ENCODE data around the gene ZNF777. TPM values are rescaled to one million over a fixed set of nuclear protein-coding genes. Genes with fewer than 3 reads are reported as not detected.
A peak's percentile ranks its signal among the peaks of the same experiment; 100 is the strongest.

Gene ZNF777
- total RNA-seq, 1 donor from 2014 or later, result 20.0 TPM

GRCh38 chr7:149468208-149468607 is 7.3 kb upstream of the ZNF777 start:
- H3K27ac Mint-ChIP-seq, result no peak overlapping the region
- no peak for TF ChIP-seq CTCF (IDR thresholded peaks at IDR 0.05; ENCODE audit: unreplicated experiment)

GRCh38 chr7:149467321-149467859 is 6.5 kb upstream of the ZNF777 start:
- Mint-ChIP-seq H3K4me3 (no peak overlapping the region), H3K36me3 (peaks cover 24% of the 10 kb centered on the region), H3K9me3 (peaks cover 43% of the 10 kb centered on the region), H3K27ac (no peak overlapping the region), H3K4me1 (no peaks in the 10 kb centered on the region), H3K27me3 (ENCODE audit: low read depth) (peaks cover 3% of the 10 kb centered on the region)
- no peak for DNase-seq (ENCODE audit: low spot score in 2 of 2, unreplicated experiment in 2 of 2)
- no peak for TF ChIP-seq CTCF (IDR thresholded peaks at IDR 0.05; ENCODE audit: unreplicated experiment)

More at GRCh38 chr7:149468208-149468607, 7.3 kb upstream of the ZNF777 start:
- H3K36me3 Mint-ChIP-seq, result peaks cover 32% of the 10 kb centered on the region
- no peak overlapping the region for H3K4me3 Mint-ChIP-seq
- peaks cover 3% of the 10 kb centered on the region for H3K27me3 Mint-ChIP-seq (ENCODE audit: low read depth)
- no peak for DNase-seq (ENCODE audit: low spot score in 2 of 2, unreplicated experiment in 2 of 2)
- peaks cover 43% of the 10 kb centered on the region for H3K9me3 Mint-ChIP-seq
- H3K4me1 Mint-ChIP-seq, result no peaks in the 10 kb centered on the region

- H3K9me3 Mint-ChIP-seq, result peaks cover 39% of the 10 kb centered on the region
- H3K27ac Mint-ChIP-seq, result no peak overlapping the region
- DNase-seq (ENCODE audit: low spot score in 2 of 2, unreplicated experiment in 2 of 2), result no peak
- H3K27me3 Mint-ChIP-seq (ENCODE audit: low read depth), result peaks cover 3% of the 10 kb centered on the region
- peaks cover 14% of the 10 kb centered on the region for H3K36me3 Mint-ChIP-seq
- no peak for TF ChIP-seq CTCF (IDR thresholded peaks at IDR 0.05; ENCODE audit: unreplicated experiment)
- peaks cover under 1% of the 10 kb centered on the region for H3K4me1 Mint-ChIP-seq
- no peak overlapping the region for H3K4me3 Mint-ChIP-seq
These were observed 5.5 kb upstream of the ZNF777 start for GRCh38 chr7:149466364-149466763.

GRCh38 chr7:149463500-149464161 is 2.8 kb upstream of the ZNF777 start:
- DNase-seq (ENCODE audit: low spot score in 2 of 2, unreplicated experiment in 2 of 2), result no peak
- peaks cover 10% of the 10 kb centered on the region for H3K4me1 Mint-ChIP-seq
- H3K4me3 Mint-ChIP-seq, result no peak overlapping the region
- H3K27me3 Mint-ChIP-seq (ENCODE audit: low read depth), result peaks cover 5% of the 10 kb centered on the region
- no peak overlapping the region for H3K27ac Mint-ChIP-seq
- peaks cover 27% of the 10 kb centered on the region for H3K9me3 Mint-ChIP-seq
- H3K36me3 Mint-ChIP-seq, result no peaks in the 10 kb centered on the region
- no peak for TF ChIP-seq CTCF (IDR thresholded peaks at IDR 0.05; ENCODE audit: unreplicated experiment)

- DNase-seq (ENCODE audit: low spot score in 2 of 2, unreplicated experiment in 2 of 2), result no peak
These were observed 1.2 kb upstream of the ZNF777 start for GRCh38 chr7:149462101-149462520.

More at GRCh38 chr7:149462101-149462520, 1.2 kb upstream of the ZNF777 start:
- peaks cover 5% of the 10 kb centered on the region for H3K27me3 Mint-ChIP-seq (ENCODE audit: low read depth)
- H3K4me3 Mint-ChIP-seq, result peak overlapping the region; percentile 15
- H3K9me3 Mint-ChIP-seq, result peaks cover 16% of the 10 kb centered on the region
- H3K27ac Mint-ChIP-seq, result no peak overlapping the region
- no peak for TF ChIP-seq CTCF (IDR thresholded peaks at IDR 0.05; ENCODE audit: unreplicated experiment)
- peaks cover 16% of the 10 kb centered on the region for H3K4me1 Mint-ChIP-seq
- no peaks in the 10 kb centered on the region for H3K36me3 Mint-ChIP-seq
